Activated naive CD4-positive, alpha-beta T cell treated with anti-CD3 and anti-CD28 coated beads for 36 hours (primary cell): ENCODE results near the gene FCN2. TPM values are rescaled to one million over a fixed set of nuclear protein-coding genes. Genes with fewer than 3 reads are reported as not detected.

Experiments
- CTCF ChIA-PET: fragments of 350-600 bp; sonication (Branson Sonifier 250); formaldehyde crosslinking; loops from one replicate; lab custom pipeline; 2021; ENCODE audit warnings: antibody characterized with exemption; lab: Charles Lee
- DNase-seq: peaks from one replicate; pipeline ENCODE4 v3.0.0-alpha.2; 2020
- H3K27ac Mint-ChIP-seq: one replicate; pipeline ENCODE4 v1.8.0; 2021; ENCODE audit warnings: mild to moderate bottlenecking, mixed read lengths
- H3K27me3 Mint-ChIP-seq: one replicate; pipeline ENCODE4 v1.8.0; 2021; ENCODE audit warnings: low read depth, mixed read lengths
- H3K36me3 Mint-ChIP-seq: one replicate; pipeline ENCODE4 v1.8.0; 2021; ENCODE audit warnings: low read depth, mixed read lengths
- H3K4me1 Mint-ChIP-seq: one replicate; pipeline ENCODE4 v1.8.0; 2021; ENCODE audit warnings: low read depth, mixed read lengths
- H3K4me3 Mint-ChIP-seq: one replicate; pipeline ENCODE4 v1.8.0; 2021; ENCODE audit warnings: mild to moderate bottlenecking, moderate library complexity, mixed read lengths
- H3K9me3 Mint-ChIP-seq: one replicate; pipeline ENCODE4 v1.8.0; 2021; ENCODE audit warnings: mixed read lengths
- intact Hi-C: fragments of 100-400 bp; cut with micrococcal nuclease; formaldehyde crosslinking; loops from one replicate; pipeline ENCODE4 v1.15.1; 2023
- total RNA-seq, 2 experiments: library from RNA; stranded (reverse); gene quantifications; one replicate each; pipeline ENCODE4 v1.2.3, GENCODE V29; 2021

The FCN2 gene
- total RNA-seq, 2 experiments from 2014 or later, result not detected

- peaks cover 1% of the 10 kb centered on the region for H3K4me1 Mint-ChIP-seq
- H3K4me3 Mint-ChIP-seq, result no peak overlapping the region
- intact Hi-C loops, result no loop called here
- CTCF ChIA-PET, result interaction anchor here (0.6 kb wide), 1 partner anchor 14 kb away, joined by 3 read pairs; no protein-coding TSS in a partner anchor
- H3K36me3 Mint-ChIP-seq, result no peaks in the 10 kb centered on the region
- no peak overlapping the region for H3K27ac Mint-ChIP-seq
- H3K27me3 Mint-ChIP-seq, result peaks cover 7% of the 10 kb centered on the region
- DNase-seq, result no peak
- no peaks in the 10 kb centered on the region for H3K9me3 Mint-ChIP-seq
Measured at GRCh38 chr9:134888603-134889190, 8.1 kb downstream of the FCN2 start.

- Mint-ChIP-seq H3K9me3 (no peaks in the 10 kb centered on the region), H3K27me3 (peaks cover 9% of the 10 kb centered on the region), H3K27ac (no peak overlapping the region), H3K4me3 (no peak overlapping the region), H3K4me1 (peaks cover 1% of the 10 kb centered on the region), H3K36me3 (no peaks in the 10 kb centered on the region)
- CTCF ChIA-PET, result interaction anchor here (0.6 kb wide), 1 partner anchor 15 kb away, joined by 3 read pairs; no protein-coding TSS in a partner anchor
- no peak for DNase-seq
- intact Hi-C loops, result no loop called here
Measured at GRCh38 chr9:134889386-134890154, 9.0 kb downstream of the FCN2 start.

GRCh38 chr9:134890155-134890495 is 9.5 kb downstream of the FCN2 start:
- Mint-ChIP-seq H3K4me1 (peaks cover 1% of the 10 kb centered on the region), H3K4me3 (no peak overlapping the region), H3K36me3 (no peaks in the 10 kb centered on the region), H3K9me3 (no peaks in the 10 kb centered on the region), H3K27ac (no peak overlapping the region), H3K27me3 (peaks cover 9% of the 10 kb centered on the region)
- intact Hi-C loops, result no loop called here
- CTCF ChIA-PET, result no interaction called here
- no peak for DNase-seq

- Mint-ChIP-seq H3K4me3 (no peak overlapping the region), H3K27me3 (peaks cover 11% of the 10 kb centered on the region), H3K9me3 (no peaks in the 10 kb centered on the region), H3K27ac (no peak overlapping the region), H3K36me3 (no peaks in the 10 kb centered on the region), H3K4me1 (peaks cover 1% of the 10 kb centered on the region)
- CTCF ChIA-PET, result no interaction called here
- no peak for DNase-seq
- intact Hi-C loops, result no loop called here
Measured at GRCh38 chr9:134891053-134891452, 10.4 kb downstream of the FCN2 start.

GRCh38 chr9:134891713-134892112 is 11.1 kb downstream of the FCN2 start:
- CTCF ChIA-PET, result no interaction called here
- Mint-ChIP-seq H3K4me1 (peaks cover 1% of the 10 kb centered on the region), H3K27me3 (peaks cover 11% of the 10 kb centered on the region), H3K36me3 (no peaks in the 10 kb centered on the region), H3K9me3 (no peaks in the 10 kb centered on the region), H3K4me3 (no peak overlapping the region), H3K27ac (no peak overlapping the region)
- DNase-seq, result no peak
- intact Hi-C loops, result no loop called here

- CTCF ChIA-PET, result no interaction called here
- intact Hi-C loops, result no loop called here
- no peaks in the 10 kb centered on the region for H3K9me3 Mint-ChIP-seq
Measured at GRCh38 chr9:134892221-134892620, 11.6 kb downstream of the FCN2 start.

GRCh38 chr9:134892820-134893420 is 12.3 kb downstream of the FCN2 start:
- Mint-ChIP-seq H3K4me1 (no peaks in the 10 kb centered on the region), H3K27ac (no peak overlapping the region), H3K9me3 (no peaks in the 10 kb centered on the region), H3K4me3 (no peak overlapping the region), H3K36me3 (no peaks in the 10 kb centered on the region), H3K27me3 (peaks cover 11% of the 10 kb centered on the region)
- CTCF ChIA-PET, result no interaction called here
- no peak for DNase-seq
- intact Hi-C loops, result no loop called here

More at GRCh38 chr9:134892221-134892620, 11.6 kb downstream of the FCN2 start:
- H3K27ac Mint-ChIP-seq, result no peak overlapping the region
- H3K4me3 Mint-ChIP-seq, result no peak overlapping the region
- peaks cover 12% of the 10 kb centered on the region for H3K27me3 Mint-ChIP-seq
- H3K4me1 Mint-ChIP-seq, result peaks cover 1% of the 10 kb centered on the region
- H3K36me3 Mint-ChIP-seq, result no peaks in the 10 kb centered on the region
- no peak for DNase-seq

- no peak for DNase-seq
- Mint-ChIP-seq H3K4me3 (no peak overlapping the region), H3K36me3 (no peaks in the 10 kb centered on the region), H3K4me1 (no peaks in the 10 kb centered on the region), H3K27me3 (peaks cover 11% of the 10 kb centered on the region), H3K27ac (no peak overlapping the region), H3K9me3 (peaks cover 4% of the 10 kb centered on the region)
- intact Hi-C loops, result no loop called here
- CTCF ChIA-PET, result no interaction called here
Measured at GRCh38 chr9:134894136-134894860, 13.7 kb downstream of the FCN2 start.

GRCh38 chr9:134895097-134895496 is 14.5 kb downstream of the FCN2 start:
- peaks cover 6% of the 10 kb centered on the region for H3K9me3 Mint-ChIP-seq
- DNase-seq, result no peak
- CTCF ChIA-PET, result no interaction called here
- H3K27me3 Mint-ChIP-seq, result peaks cover 11% of the 10 kb centered on the region
- no peak overlapping the region for H3K27ac Mint-ChIP-seq
- no peaks in the 10 kb centered on the region for H3K36me3 Mint-ChIP-seq
- H3K4me1 Mint-ChIP-seq, result no peaks in the 10 kb centered on the region
- intact Hi-C loops, result no loop called here
- H3K4me3 Mint-ChIP-seq, result no peak overlapping the region

GRCh38 chr9:134895567-134895907 is 14.9 kb downstream of the FCN2 start:
- no peaks in the 10 kb centered on the region for H3K36me3 Mint-ChIP-seq

GRCh38 chr9:134895908-134896833 is 15.6 kb downstream of the FCN2 start:
- H3K4me1 Mint-ChIP-seq, result no peaks in the 10 kb centered on the region
- DNase-seq, result no peak
- CTCF ChIA-PET, result no interaction called here
- H3K9me3 Mint-ChIP-seq, result peaks cover 6% of the 10 kb centered on the region
- H3K4me3 Mint-ChIP-seq, result no peak overlapping the region
- no peaks in the 10 kb centered on the region for H3K36me3 Mint-ChIP-seq
- H3K27me3 Mint-ChIP-seq, result peaks cover 7% of the 10 kb centered on the region
- intact Hi-C loops, result no loop called here
- H3K27ac Mint-ChIP-seq, result no peak overlapping the region

More at GRCh38 chr9:134895567-134895907, 14.9 kb downstream of the FCN2 start:
- H3K4me3 Mint-ChIP-seq, result no peak overlapping the region
- DNase-seq, result no peak
- no peaks in the 10 kb centered on the region for H3K4me1 Mint-ChIP-seq
- no peak overlapping the region for H3K27ac Mint-ChIP-seq
- peaks cover 11% of the 10 kb centered on the region for H3K27me3 Mint-ChIP-seq
- peaks cover 6% of the 10 kb centered on the region for H3K9me3 Mint-ChIP-seq
- intact Hi-C loops, result no loop called here
- CTCF ChIA-PET, result no interaction called here
